Neuronal stem cell (in vitro differentiated cells): Measurements from ENCODE around the gene TBC1D5.

ENCODE experiments used
- DNase-seq: peaks from one replicate; pipeline ENCODE4 v3.0.0-alpha.2; 2013; ENCODE audit warnings: low spot score
- H2AFZ ChIP-seq: one replicate; pipeline ENCODE4 v1.6.1; 2013; ENCODE audit warnings: mild to moderate bottlenecking, low read length, inconsistent platforms
- H2AK5ac ChIP-seq: 2 replicates; pipeline ENCODE4 v1.6.1; 2013; ENCODE audit warnings: low read depth, mild to moderate bottlenecking, inconsistent platforms, low read length, moderate library complexity, mixed read lengths
- H2BK120ac ChIP-seq: 2 replicates; pipeline ENCODE4 v1.6.1; 2013; ENCODE audit warnings: low read depth, mild to moderate bottlenecking, inconsistent platforms, low read length, moderate library complexity, mixed read lengths
- H2BK12ac ChIP-seq: one replicate; pipeline ENCODE4 v1.6.1; 2013; ENCODE audit warnings: low read length, inconsistent platforms
- H2BK15ac ChIP-seq: 2 replicates; pipeline ENCODE4 v1.6.1; 2013; ENCODE audit warnings: mild to moderate bottlenecking, low read length, inconsistent platforms, mixed read lengths
- H2BK5ac ChIP-seq: one replicate; pipeline ENCODE4 v1.6.1; 2013; ENCODE audit warnings: inconsistent platforms, mild to moderate bottlenecking, low read length, moderate library complexity
- H3K14ac ChIP-seq: one replicate; pipeline ENCODE4 v1.6.1; 2013; ENCODE audit warnings: low read length, inconsistent platforms
- H3K18ac ChIP-seq: 2 replicates; pipeline ENCODE4 v1.6.1; 2013; ENCODE audit warnings: low read length, inconsistent platforms
- H3K23ac ChIP-seq: 2 replicates; pipeline ENCODE4 v1.6.1; 2013; ENCODE audit warnings: low read depth, mild to moderate bottlenecking, mixed read lengths, low read length, inconsistent platforms; ENCODE audit not compliant: poor library complexity
- H3K27ac ChIP-seq: replicated peaks from 3 replicates; pipeline ENCODE4 v1.5.1; 2013; ENCODE audit warnings: low read length, inconsistent platforms
- H3K27me3 ChIP-seq, 3 experiments: 2 replicates each; pipeline ENCODE4 v1.6.1; 2013; ENCODE audit warnings: low read length in 3 of 3, mild to moderate bottlenecking in 2 of 3, inconsistent platforms in 1 of 3, low read depth in 1 of 3, mixed read lengths in 1 of 3, moderate library complexity in 1 of 3; ENCODE audit not compliant: control insufficient read depth in 3 of 3, insufficient read depth in 3 of 3
- H3K36me3 ChIP-seq, 2 donors: replicated peaks in 1 of 2; 2 replicates each; pipeline ENCODE4 v1.6.1; 2013; ENCODE audit warnings: low read length in 2 of 2; ENCODE audit not compliant: control insufficient read depth in 2 of 2, insufficient read depth in 2 of 2
- H3K4ac ChIP-seq: 2 replicates; pipeline ENCODE4 v1.6.1; 2013; ENCODE audit warnings: inconsistent platforms, mild to moderate bottlenecking, low read length, moderate library complexity
- H3K4me1 ChIP-seq, 2 donors: 1 replicate in 1 of 2; 2 replicates in 1 of 2; pipeline ENCODE4 v1.6.1; 2013; ENCODE audit warnings: low read length in 2 of 2, low read depth in 1 of 2; ENCODE audit not compliant: control insufficient read depth in 2 of 2, insufficient read depth in 1 of 2
- H3K4me2 ChIP-seq: one replicate; pipeline ENCODE4 v1.6.1; 2013; ENCODE audit warnings: mild to moderate bottlenecking, low read length, inconsistent platforms; ENCODE audit not compliant: insufficient read depth, poor library complexity, severe bottlenecking
- H3K4me3 ChIP-seq, 2 donors: 2 replicates each; pipeline ENCODE4 v1.5.1; 2013; ENCODE audit warnings: low read length in 2 of 2, mild to moderate bottlenecking in 2 of 2, inconsistent platforms in 1 of 2, moderate library complexity in 1 of 2
- H3K79me1 ChIP-seq: one replicate; pipeline ENCODE4 v1.6.1; 2013; ENCODE audit warnings: low read depth, mild to moderate bottlenecking, inconsistent platforms, low read length, moderate library complexity
- H3K9ac ChIP-seq: one replicate; pipeline ENCODE4 v1.6.1; 2013; ENCODE audit warnings: mild to moderate bottlenecking, low read depth, low read length, inconsistent platforms; ENCODE audit not compliant: poor library complexity
- H3K9me3 ChIP-seq, 2 donors: replicated peaks in 1 of 2; 2 replicates each; pipeline versions ENCODE3 to v1.6.1; 2013; ENCODE audit warnings: low read length in 2 of 2, mild to moderate bottlenecking in 2 of 2, inconsistent platforms in 1 of 2, low read depth in 1 of 2, mixed read lengths in 1 of 2, moderate library complexity in 1 of 2; ENCODE audit not compliant: control insufficient read depth in 2 of 2, insufficient read depth in 1 of 2
- H4K8ac ChIP-seq: one replicate; pipeline ENCODE4 v1.6.1; 2013; ENCODE audit warnings: low read depth, mild to moderate bottlenecking, inconsistent platforms, low read length, moderate library complexity
- H4K91ac ChIP-seq: one replicate; pipeline ENCODE4 v1.6.1; 2013; ENCODE audit warnings: low read length, low read depth, mild to moderate bottlenecking, inconsistent platforms; ENCODE audit not compliant: poor library complexity
- WGBS, 2 donors: extraction: QIAGEN DNeasy Blood & Tissue Kit; methylation state at CpG; one replicate each; pipeline ENCODE4 v1.1.7; 2013; ENCODE audit warnings: missing lambda C conversion rate in 2 of 2, mixed read lengths in 1 of 2; ENCODE audit not compliant: insufficient read length in 2 of 2, insufficient replicate concordance in 1 of 2; ENCODE audit errors: extremely low coverage in 2 of 2; 5-methylcytosine and 5-hydroxymethylcytosine counted together

TBC1D5 gene

DNA sequence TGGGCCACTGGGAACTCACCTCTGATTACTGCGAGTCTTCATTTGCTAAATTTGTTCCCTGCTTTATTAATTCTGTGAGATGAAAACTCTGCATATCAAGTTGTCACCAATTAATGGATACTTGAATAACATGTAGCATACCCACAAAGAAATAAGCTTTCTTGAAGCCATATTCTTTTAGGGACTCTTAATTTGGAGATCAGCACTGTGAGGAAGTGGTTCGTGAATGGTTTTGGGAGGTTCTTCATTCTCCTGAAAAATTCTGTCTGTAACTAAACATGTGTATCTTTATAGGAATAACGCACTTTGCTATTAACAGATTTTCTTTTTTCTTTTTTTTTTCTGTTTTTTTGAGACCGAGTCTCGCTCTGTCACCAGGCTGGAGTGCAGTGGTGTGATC lies 19.1 kb upstream of the TBC1D5 start:
- no peaks in the 10 kb centered on the region for H3K79me1 ChIP-seq
- no peak overlapping the region for H2BK12ac ChIP-seq
- WGBS, 2 donors = no CpG with 5 or more reads among the region's 5 CpGs
- no peak overlapping the region for H3K27ac ChIP-seq
- no peak overlapping the region for H2BK5ac ChIP-seq
- no peak overlapping the region for H3K14ac ChIP-seq
- no peaks in the 10 kb centered on the region for H3K9me3 ChIP-seq
- no peak for DNase-seq
- H3K9ac ChIP-seq = no peak overlapping the region
- no peak overlapping the region for H3K4me2 ChIP-seq
- H3K4ac ChIP-seq = no peak overlapping the region
- no peak overlapping the region for H2BK120ac ChIP-seq
- no peaks in the 10 kb centered on the region for H3K36me3 ChIP-seq
- no peak overlapping the region for H3K4me3 ChIP-seq
- H2BK15ac ChIP-seq = no peak overlapping the region
- peaks cover 0 to 6% (median 0%) of the 10 kb centered on the region in 3 experiments for H3K27me3 ChIP-seq
- no peak overlapping the region for H4K91ac ChIP-seq
- H2AFZ ChIP-seq = no peak overlapping the region
- no peak overlapping the region for H2AK5ac ChIP-seq
- no peaks in the 10 kb centered on the region for H3K4me1 ChIP-seq
- H3K18ac ChIP-seq = no peak overlapping the region
- no peak overlapping the region for H4K8ac ChIP-seq
- H3K23ac ChIP-seq = no peak overlapping the region

DNA sequence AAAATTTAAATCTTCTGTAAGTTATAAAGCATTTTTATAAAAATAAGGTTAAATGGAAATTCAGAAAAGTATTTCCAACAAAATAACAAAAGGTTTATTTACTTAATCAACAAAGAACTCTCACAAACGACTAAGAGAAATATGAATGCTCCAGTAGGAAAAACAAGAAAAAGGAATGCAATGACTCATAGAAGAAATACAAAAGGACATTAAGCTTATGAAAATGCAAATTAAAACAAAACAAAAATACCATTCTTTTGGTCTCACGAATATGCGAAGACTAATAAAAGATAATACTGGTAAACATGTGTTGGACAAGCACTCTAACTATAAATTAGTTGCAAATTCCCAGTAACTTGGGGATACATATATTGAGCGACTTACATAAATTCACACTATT lies 17.5 kb upstream of the TBC1D5 start:
- Histone ChIP-seq H2AFZ (no peak overlapping the region), H2BK12ac (no peak overlapping the region), H3K9me3 (no peaks in the 10 kb centered on the region), H2AK5ac (no peak overlapping the region), H3K4me1 (no peaks in the 10 kb centered on the region), H3K4me2 (no peak overlapping the region), H3K14ac (no peak overlapping the region), H3K27ac (no peak overlapping the region), H4K8ac (no peak overlapping the region), H3K36me3 (no peaks in the 10 kb centered on the region), H3K18ac (no peak overlapping the region), H4K91ac (no peak overlapping the region), H3K9ac (no peak overlapping the region), H3K23ac (no peak overlapping the region), H3K4ac (no peak overlapping the region), H2BK120ac (no peak overlapping the region), H2BK15ac (no peak overlapping the region), H3K27me3 (no peaks in the 10 kb centered on the region), H3K4me3 (no peak overlapping the region), H2BK5ac (no peak overlapping the region), H3K79me1 (no peaks in the 10 kb centered on the region)
- no CpG with 5 or more reads among the region's 4 CpGs for WGBS, 2 donors
- no peak for DNase-seq

DNA sequence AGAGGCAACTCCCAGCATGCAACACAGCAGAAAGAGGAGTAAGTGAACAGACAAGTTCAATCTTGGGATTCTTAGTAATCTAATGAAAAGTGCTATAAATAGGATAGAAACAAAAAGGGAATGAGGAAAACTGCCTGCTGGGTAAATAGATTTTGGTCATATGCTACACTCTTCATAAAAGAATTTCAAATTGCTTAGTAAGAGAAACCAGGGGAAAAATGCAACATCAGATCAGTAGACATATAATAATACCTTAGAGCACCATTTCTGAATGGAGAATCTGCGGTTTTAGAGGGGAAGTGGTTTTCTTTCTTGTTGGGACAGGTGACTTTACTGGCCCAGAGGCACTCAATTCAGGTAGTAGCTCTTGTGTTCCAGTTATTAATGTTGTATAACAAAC lies 13.4 kb upstream of the TBC1D5 start:
- Histone ChIP-seq H3K27me3 (no peaks in the 10 kb centered on the region), H2BK120ac (no peak overlapping the region), H4K8ac (no peak overlapping the region), H2BK5ac (no peak overlapping the region), H3K4me1 (no peaks in the 10 kb centered on the region), H3K9me3 (no peaks in the 10 kb centered on the region), H3K4ac (no peak overlapping the region), H3K4me2 (no peak overlapping the region), H3K14ac (no peak overlapping the region), H2BK12ac (no peak overlapping the region), H2BK15ac (no peak overlapping the region), H3K4me3 (no peak overlapping the region), H3K23ac (no peak overlapping the region), H3K27ac (no peak overlapping the region), H2AFZ (no peak overlapping the region), H3K9ac (no peak overlapping the region), H4K91ac (no peak overlapping the region), H2AK5ac (no peak overlapping the region), H3K36me3 (no peaks in the 10 kb centered on the region), H3K18ac (no peak overlapping the region), H3K79me1 (no peaks in the 10 kb centered on the region)
- DNase-seq = no peak
- no CpG with 5 or more reads among the region's 1 CpG for WGBS, 2 donors

DNA sequence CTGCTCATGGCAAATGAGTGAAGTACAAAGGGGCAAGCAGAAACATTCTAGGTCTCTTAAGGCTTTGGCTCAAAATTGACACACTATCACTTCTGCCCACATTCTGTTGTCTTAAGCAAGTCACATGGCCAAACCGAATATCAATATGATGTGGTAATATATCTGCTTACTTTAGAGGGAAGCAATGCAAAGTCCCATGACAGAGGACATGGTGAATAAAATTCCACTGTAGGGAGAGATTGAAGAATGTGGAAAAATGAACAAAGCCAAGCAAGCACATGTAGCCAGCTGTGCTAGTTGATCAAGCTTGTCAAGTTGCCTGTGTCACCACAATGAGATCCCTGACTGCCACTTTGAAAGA lies 11.2 kb upstream of the TBC1D5 start:
- no peak for DNase-seq
- H3K23ac ChIP-seq = no peak overlapping the region
- H3K18ac ChIP-seq = no peak overlapping the region
- WGBS, 2 donors = no CpG with 5 or more reads among the region's 1 CpG
- no peak overlapping the region for H4K91ac ChIP-seq
- H3K4ac ChIP-seq = no peak overlapping the region
- no peaks in the 10 kb centered on the region for H3K36me3 ChIP-seq
- no peaks in the 10 kb centered on the region for H3K9me3 ChIP-seq
- no peak overlapping the region for H2AFZ ChIP-seq
- no peak overlapping the region for H2BK15ac ChIP-seq
- H2BK5ac ChIP-seq = no peak overlapping the region
- H3K4me1 ChIP-seq = no peaks in the 10 kb centered on the region
- no peak overlapping the region for H2BK120ac ChIP-seq
- H3K27ac ChIP-seq = no peak overlapping the region
- no peaks in the 10 kb centered on the region for H3K79me1 ChIP-seq
- no peak overlapping the region for H3K4me2 ChIP-seq
- H3K14ac ChIP-seq = no peak overlapping the region
- H2BK12ac ChIP-seq = no peak overlapping the region
- no peak overlapping the region for H3K9ac ChIP-seq
- no peaks in the 10 kb centered on the region for H3K27me3 ChIP-seq
- no peak overlapping the region for H2AK5ac ChIP-seq
- H4K8ac ChIP-seq = no peak overlapping the region
- no peak overlapping the region for H3K4me3 ChIP-seq
